H1 (cell line): ENCODE results near the gene PFKP. TPM values are rescaled to one million over a fixed set of nuclear protein-coding genes. Genes with fewer than 3 reads are reported as not detected.

Source experiments
- CTCF ChIA-PET: fragments of 300-600 bp; sonication (Branson Sonifier 250); formaldehyde crosslinking; loops from one replicate; lab custom pipeline; 2021; ENCODE audit not compliant: partially characterized antibody; lab: Charles Lee
- POLR2A ChIA-PET: fragments of 300-600 bp; sonication (Branson Sonifier 250); formaldehyde crosslinking; loops from one replicate; lab custom pipeline; 2021; ENCODE audit warnings: inconsistent platforms; ENCODE audit not compliant: partially characterized antibody; lab: Charles Lee
- DNase-seq, 2 experiments: peaks; one replicate each; pipeline versions ENCODE4 v3.0.0 to v3.0.0-alpha.2; 2010 to 2022; ENCODE audit warnings: low spot score in 2 of 2, low read depth in 1 of 2, mixed read lengths in 1 of 2
- FAIRE-seq: peaks from 2 replicates; lab custom pipeline; 2011; peaks lifted over from hg19 to GRCh38; lab: Jason Lieb, UNC
- H2AFZ ChIP-seq: 2 replicates; pipeline ENCODE4 v1.8.1; 2012; ENCODE audit warnings: low read length, inconsistent platforms
- H2AK5ac ChIP-seq: 2 replicates; pipeline ENCODE4 v1.6.1; 2013; ENCODE audit warnings: low read depth, low read length
- H2BK120ac ChIP-seq: replicated peaks from 2 replicates; pipeline ENCODE3; 2013; ENCODE audit warnings: low read depth, low read length, inconsistent platforms
- H2BK12ac ChIP-seq: 2 replicates; pipeline ENCODE4 v1.6.1; 2013; ENCODE audit warnings: low read depth, low read length
- H2BK15ac ChIP-seq: 2 replicates; pipeline ENCODE4 v1.6.1; 2013; ENCODE audit warnings: low read length
- H2BK20ac ChIP-seq: 2 replicates; pipeline ENCODE4 v1.6.1; 2013; ENCODE audit warnings: low read length
- H2BK5ac ChIP-seq: 2 replicates; pipeline ENCODE4 v1.6.1; 2013; ENCODE audit warnings: low read depth, low read length
- H3K14ac ChIP-seq: 2 replicates; pipeline ENCODE4 v1.6.1; 2013; ENCODE audit warnings: inconsistent platforms; ENCODE audit not compliant: insufficient read length
- H3K18ac ChIP-seq: 2 replicates; pipeline ENCODE4 v1.6.1; 2013; ENCODE audit warnings: low read length; ENCODE audit errors: extremely low read depth
- H3K23ac ChIP-seq: 2 replicates; pipeline ENCODE4 v1.6.1; 2013; ENCODE audit warnings: inconsistent platforms; ENCODE audit not compliant: insufficient read length
- H3K23me2 ChIP-seq: 2 replicates; pipeline ENCODE4 v1.6.1; 2013; ENCODE audit warnings: low read depth, low read length
- H3K27ac ChIP-seq: 2 replicates; pipeline ENCODE4 v1.6.1; 2011; ENCODE audit warnings: low read depth, low read length, inconsistent platforms
- H3K27me3 ChIP-seq, 4 experiments: replicated peaks in 1 of 4; 1 replicate in 1 of 4; 2 replicates in 3 of 4; pipeline versions ENCODE4 v1.6.1 to v1.8.1; 2011 to 2013; ENCODE audit warnings: low read length in 3 of 4, mild to moderate bottlenecking in 3 of 4, inconsistent platforms in 2 of 4, mixed read lengths in 2 of 4, moderate library complexity in 1 of 4; ENCODE audit not compliant: control insufficient read depth in 3 of 4, insufficient read depth in 3 of 4; ENCODE audit errors: extremely low read depth in 1 of 4
- H3K36me3 ChIP-seq, 4 experiments: 2 replicates each; pipeline versions ENCODE4 v1.6.1 to v1.8.1; 2011 to 2013; ENCODE audit warnings: mild to moderate bottlenecking in 4 of 4, low read length in 3 of 4, moderate library complexity in 2 of 4, control low read depth in 1 of 4, inconsistent platforms in 1 of 4; ENCODE audit not compliant: insufficient read depth in 4 of 4, control insufficient read depth in 2 of 4
- H3K4ac ChIP-seq: replicated peaks from 2 replicates; pipeline ENCODE3; 2013; ENCODE audit warnings: low read length, low read depth, mixed read lengths, inconsistent platforms; ENCODE audit not compliant: insufficient read length
- H3K4me1 ChIP-seq, 4 experiments: replicated peaks in 1 of 4; 1 replicate in 1 of 4; 2 replicates in 3 of 4; pipeline versions ENCODE4 v1.6.1 to v1.8.1; 2011 to 2013; ENCODE audit warnings: low read length in 3 of 4, inconsistent platforms in 2 of 4, mixed read lengths in 1 of 4; ENCODE audit not compliant: insufficient read depth in 4 of 4, control insufficient read depth in 3 of 4
- H3K4me2 ChIP-seq, 2 experiments: 2 replicates each; pipeline versions ENCODE4 v1.6.1 to v1.8.1; 2011 to 2013; ENCODE audit warnings: low read depth in 2 of 2, low read length in 2 of 2, control low read depth in 1 of 2, inconsistent platforms in 1 of 2, mild to moderate bottlenecking in 1 of 2; ENCODE audit not compliant: insufficient read depth in 1 of 2
- H3K4me3 ChIP-seq, 4 experiments: fragments of 200-600, 300-600 bp in 1 of 4; sonication (generic), shearing (Covaris generic), sonication (Bioruptor Twin) in 1 of 4; 2 replicates each; pipeline versions ENCODE4 v1.5.1 to v1.8.1; 2011 to 2016; ENCODE audit warnings: low read length in 4 of 4, low read depth in 3 of 4, control low read depth in 2 of 4, inconsistent platforms in 2 of 4, mild to moderate bottlenecking in 2 of 4, mixed read lengths in 1 of 4, moderate library complexity in 1 of 4; ENCODE audit not compliant: insufficient read depth in 2 of 4; ENCODE audit errors: extremely low read depth in 1 of 4
- H3K56ac ChIP-seq: replicated peaks from 2 replicates; pipeline ENCODE3; 2013; ENCODE audit warnings: low read depth, mild to moderate bottlenecking, mixed read lengths, low read length, inconsistent platforms; ENCODE audit not compliant: insufficient read length
- H3K79me1 ChIP-seq: 2 replicates; pipeline ENCODE4 v1.6.1; 2013; ENCODE audit warnings: low read depth, low read length, control low read depth
- H3K79me2 ChIP-seq, 2 experiments: 2 replicates each; pipeline versions ENCODE4 v1.6.1 to v1.8.1; 2012 to 2013; ENCODE audit warnings: low read length in 2 of 2, mild to moderate bottlenecking in 2 of 2, inconsistent platforms in 1 of 2; ENCODE audit not compliant: insufficient read depth in 2 of 2, control insufficient read depth in 1 of 2
- H3K9ac ChIP-seq, 4 experiments: replicated peaks in 1 of 4; 1 replicate in 1 of 4; 2 replicates in 3 of 4; pipeline versions ENCODE4 v1.6.1 to v1.8.1; 2011 to 2013; ENCODE audit warnings: low read depth in 3 of 4, low read length in 3 of 4, control low read depth in 2 of 4, mild to moderate bottlenecking in 2 of 4, moderate library complexity in 2 of 4, inconsistent platforms in 1 of 4; ENCODE audit errors: extremely low read depth in 1 of 4
- H3K9me3 ChIP-seq, 2 experiments: 2 replicates each; pipeline versions ENCODE4 v1.6.1 to v1.8.1; 2012 to 2013; ENCODE audit warnings: mild to moderate bottlenecking in 2 of 2, moderate library complexity in 2 of 2, control low read depth in 1 of 2, inconsistent platforms in 1 of 2, low read depth in 1 of 2, low read length in 1 of 2, mixed read lengths in 1 of 2; ENCODE audit not compliant: insufficient read depth in 2 of 2
- H4K20me1 ChIP-seq, 2 experiments: replicated peaks in 1 of 2; 2 replicates each; pipeline versions ENCODE3 to v1.8.1; 2011 to 2013; ENCODE audit warnings: inconsistent platforms in 2 of 2, low read length in 2 of 2, mild to moderate bottlenecking in 1 of 2; ENCODE audit not compliant: insufficient read depth in 2 of 2, control insufficient read depth in 1 of 2
- H4K5ac ChIP-seq: 2 replicates; pipeline ENCODE4 v1.6.1; 2013; ENCODE audit warnings: low read length, low read depth, mixed read lengths, inconsistent platforms; ENCODE audit not compliant: insufficient read length
- H4K8ac ChIP-seq: 2 replicates; pipeline ENCODE4 v1.8.0; 2013; ENCODE audit warnings: mild to moderate bottlenecking, moderate library complexity, low read length, inconsistent platforms; ENCODE audit not compliant: insufficient read depth; ENCODE audit errors: extremely low read depth
- H4K91ac ChIP-seq: replicated peaks from 2 replicates; pipeline ENCODE3; 2013; ENCODE audit warnings: low read length, mixed read lengths, inconsistent platforms; ENCODE audit not compliant: insufficient read length
- CBX5 ChIP-seq: fragments of 300-800, 300-1000 bp; sonication (generic); IDR thresholded peaks from 2 replicates; pipeline ENCODE4 v1.7.1; 2016; ENCODE audit warnings: antibody characterized with exemption, low read length, low read depth
- GTF2F1 ChIP-seq: IDR thresholded peaks from 2 replicates; pipeline ENCODE4 v1.6.1; 2012; ENCODE audit warnings: low read depth, low read length, improper control_type of control experiment, borderline replicate concordance
- HDAC6 ChIP-seq: IDR thresholded peaks from one replicate; pipeline ENCODE4 v1.7.1; 2012; ENCODE audit warnings: low read depth, mild to moderate bottlenecking, inconsistent platforms, low read length, moderate library complexity
- RAD21 ChIP-seq, 2 experiments: IDR thresholded peaks in 1 of 2; conservative IDR thresholded peaks in 1 of 2; 2 replicates each; pipeline ENCODE4 v1.6.1; 2011; ENCODE audit warnings: low read depth in 2 of 2, low read length in 2 of 2, improper control_type of control experiment in 1 of 2, inconsistent platforms in 1 of 2, mild to moderate bottlenecking in 1 of 2, moderate library complexity in 1 of 2
- SIN3A ChIP-seq, 2 experiments: IDR thresholded peaks in 1 of 2; conservative IDR thresholded peaks in 1 of 2; 2 replicates each; pipeline ENCODE4 v1.6.1; 2011 to 2012; ENCODE audit warnings: low read length in 2 of 2, improper control_type of control experiment in 1 of 2, low read depth in 1 of 2, mild to moderate bottlenecking in 1 of 2
- WGBS, 2 experiments: shearing (Covaris generic) in 1 of 2; methylation state at CpG; one replicate each; pipeline versions ENCODE4 v1.1.6 to v1.1.7; 2013 to 2015; ENCODE audit warnings: low lambda C conversion rate in 2 of 2, mixed read lengths in 2 of 2, inconsistent platforms in 1 of 2, low coverage in 1 of 2, missing lambda C conversion rate in 1 of 2; ENCODE audit not compliant: insufficient replicate concordance in 2 of 2, insufficient coverage in 1 of 2, insufficient read length in 1 of 2; ENCODE audit errors: extremely low coverage in 1 of 2, missing lambda C conversion rate in 1 of 2; 5-methylcytosine and 5-hydroxymethylcytosine counted together
- polyA plus RNA-seq, 7 experiments: library from polyadenylated mRNA; depleted of rRNA in 3 of 7; stranded (reverse) in 5 of 7; unstranded in 2 of 7; fragments of >200 nt in 5 of 7; fragments of 200-250 nt in 2 of 7; gene quantifications; 1 replicate in 5 of 7; 2 replicates in 1 of 7; 4 replicates in 1 of 7; pipeline versions ENCODE4 v1.2.1 to v1.2.3, GENCODE V29; 2011 to 2013; ENCODE audit warnings: missing spikeins in 2 of 7, mixed read lengths in 2 of 7
- total RNA-seq: library from RNA; stranded (reverse); fragmentation: NEBNext Ultra II Directional; extraction: Animal tissue kit (Norgen Biotek cat#: 25700); gene quantifications from 2 replicates; pipeline ENCODE4 v1.2.1, GENCODE V29; 2021

The PFKP gene
- total and polyA plus RNA-seq, 2 of the 8 experiments (the other 6 are each of a cell fraction or from before 2014, with no cell fraction given): 51.2 to 128 TPM

DNA sequence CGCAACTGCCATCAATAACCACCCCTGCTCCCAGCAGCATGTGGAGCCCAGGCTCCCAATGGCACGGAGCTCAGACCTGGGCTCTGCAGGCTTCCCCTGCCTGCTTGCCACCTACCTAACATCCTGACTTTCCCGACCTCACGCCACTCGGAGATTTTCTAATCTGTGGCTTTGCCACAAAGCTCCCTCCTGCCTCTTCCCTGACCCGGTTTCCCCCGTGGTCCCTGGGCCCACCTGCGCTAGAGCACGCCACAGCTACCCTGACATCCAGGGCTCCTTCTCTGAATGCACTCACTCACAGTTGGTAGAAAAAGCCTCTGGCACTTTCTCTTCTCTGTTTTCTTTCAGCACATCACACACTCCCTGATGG, 85.2 kb downstream of the PFKP start:
- no peak for DNase-seq
- Histone ChIP-seq H2BK12ac (no peak overlapping the region), H3K23me2 (no peaks in the 10 kb centered on the region), H4K91ac (no peak overlapping the region), H4K5ac (no peak overlapping the region), H3K27me3 (no peaks in the 10 kb centered on the region), H3K56ac (no peak overlapping the region), H3K9ac (no peak overlapping the region), H3K4ac (no peak overlapping the region), H3K4me3 (no peak overlapping the region), H3K79me1 (no peaks in the 10 kb centered on the region), H2BK15ac (no peak overlapping the region), H2BK5ac (no peak overlapping the region), H3K27ac (no peak overlapping the region), H3K14ac (no peak overlapping the region), H2BK120ac (no peak overlapping the region), H3K23ac (no peak overlapping the region), H4K8ac (no peak overlapping the region), H2AFZ (no peak overlapping the region), H3K79me2 (no peaks in the 10 kb centered on the region), H3K18ac (no peak overlapping the region), H3K36me3 (peaks cover 3 to 27% (median 8%) of the 10 kb centered on the region in 4 experiments; a peak in 6 of 8 replicates), H2BK20ac (no peak overlapping the region), H2AK5ac (no peak overlapping the region), H4K20me1 (peaks cover 0 to 2% of the 10 kb centered on the region in 2 experiments), H3K9me3 (no peaks in the 10 kb centered on the region), H3K4me1 (no peaks in the 10 kb centered on the region), H3K4me2 (no peak overlapping the region)
- TF ChIP-seq RAD21 (IDR thresholded peaks at IDR 0.05 in 1 of 2, conservative IDR thresholded peaks at IDR 0.05 in 1 of 2; ENCODE audit: low read depth in 2 of 2, low read length in 2 of 2): no peak
- TF ChIP-seq CBX5: no peak
- TF ChIP-seq HDAC6: no peak
- no peak for TF ChIP-seq SIN3A (conservative IDR thresholded peaks at IDR 0.05 in 1 of 2, IDR thresholded peaks at IDR 0.05 in 1 of 2; ENCODE audit: low read depth in 1 of 2, low read length in 2 of 2)
- TF ChIP-seq GTF2F1: no peak
- WGBS, 2 experiments: 84% methylated on average over 9 of the region's 9 CpGs; no CpG with 5 or more reads in 1 of the 2 experiments
- POLR2A ChIA-PET: interaction anchor here (0.8 to 1.9 kb wide), 4 partner anchors 9 to 22 kb away, joined by 3 to 7 read pairs (median 4); no protein-coding TSS in a partner anchor
- CTCF ChIA-PET: interaction anchor here (0.6 to 1.6 kb wide), 5 partner anchors 10 to 75 kb away, joined by 3 to 5 read pairs (median 4); no protein-coding TSS in a partner anchor
- no peak for FAIRE-seq
